ENCODE measurements around the gene SERPINB1. TPM values are rescaled to one million over a fixed set of nuclear protein-coding genes. Genes with fewer than 3 reads are reported as not detected.

Gene SERPINB1
- total and polyA plus RNA-seq, 10 of the 15 experiments (the other 5 are each of a cell fraction or from before 2014, with no cell fraction given), result 0.45 to 2.4 (median 0.83) TPM

DNA sequence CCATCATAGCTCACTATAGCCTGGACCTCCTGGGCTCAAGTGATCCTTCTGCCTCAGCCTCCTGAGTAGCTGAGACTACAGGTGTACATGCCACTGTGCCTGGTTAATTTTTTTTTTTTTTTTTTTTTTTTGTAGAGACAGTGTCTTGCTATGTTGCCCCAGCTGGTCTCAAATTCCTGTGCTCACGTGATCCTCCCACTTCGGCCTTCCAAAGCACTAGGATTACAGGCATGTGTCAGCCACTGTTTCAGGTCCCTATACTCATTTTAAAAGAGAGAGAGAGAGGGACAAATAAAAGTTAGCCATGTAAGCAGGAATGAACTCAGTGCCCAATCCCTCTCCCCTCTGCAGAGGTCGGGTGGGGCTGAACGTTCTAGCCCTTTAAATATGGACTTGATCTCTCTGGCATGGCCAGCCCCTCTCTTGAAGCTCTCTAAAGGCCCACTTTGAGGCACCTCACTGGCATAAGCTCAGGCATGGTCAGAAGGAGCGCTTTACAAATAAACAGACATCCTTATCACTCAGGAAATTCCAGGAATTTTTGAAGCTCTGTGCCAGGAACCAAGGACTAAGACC is 9.0 kb upstream of the SERPINB1 start:
- SMC1A ChIA-PET (ENCODE audit: uncharacterized antibody, unreplicated experiment), result interaction anchor here (0.7 to 7.8 kb wide), 17 partner anchors 11 to 102 kb away, joined by 3 to 136 read pairs (median 4); partner anchors contain the start of gene SERPINB9
- Histone ChIP-seq H3K27ac (ENCODE audit: control insufficient read depth, insufficient read depth) (no peak overlapping the region), H3K4me1 (ENCODE audit: control insufficient read depth, insufficient read depth, low read length) (peaks cover 34% of the 10 kb centered on the region), H3K9ac (ENCODE audit: control insufficient read depth, insufficient read depth, low read length) (no peak overlapping the region), H3K36me3 (ENCODE audit: control insufficient read depth in 2 of 2, insufficient read depth in 2 of 2, low read length in 1 of 2) (no peaks in the 10 kb centered on the region), H3K79me2 (ENCODE audit: control insufficient read depth, insufficient read depth, low read length) (no peaks in the 10 kb centered on the region), H3K9me3 (replicated peaks; ENCODE audit: control insufficient read depth, insufficient read depth, low read length) (peaks cover 2% of the 10 kb centered on the region; the same call in 1 of the 3 replicates), H4K20me1 (ENCODE audit: control insufficient read depth, insufficient read depth) (no peaks in the 10 kb centered on the region), H3K27me3 (replicated peaks in 1 of 2; ENCODE audit: control insufficient read depth in 2 of 2, insufficient read depth in 2 of 2, low read length in 1 of 2) (no peaks in the 10 kb centered on the region), H3K4me2 (ENCODE audit: control insufficient read depth, insufficient read depth) (no peak overlapping the region), H3K4me3 (no peak overlapping the region), H2AFZ (ENCODE audit: control insufficient read depth, low read depth, low read length) (no peak overlapping the region)
- no peak for DNase-seq (ENCODE audit: low read depth, low spot score)
- no peak for FAIRE-seq
- CTCF ChIA-PET, result interaction anchor here (0.6 to 2.7 kb wide), 15 partner anchors 10 to 140 kb away, joined by 3 to 23 read pairs (median 4); partner anchors contain the start of gene SERPINB1
- TF ChIP-seq ZNF384 (IDR thresholded peaks at IDR 0.05; ENCODE audit: borderline replicate concordance, low read depth, low read length) (0 out of 2 replicates have a peak, but pooled peaks have one; percentile 25), FOXK2 (IDR thresholded peaks at IDR 0.05) (no peak)
- in situ Hi-C loops (cut with MboI) (no loop called here), intact Hi-C loops (cut with micrococcal nuclease; ENCODE audit: unreplicated experiment) (no loop called here)
- no peak for ATAC-seq
- WGBS (ENCODE audit: insufficient coverage, insufficient replicate concordance, low lambda C conversion rate, missing lambda C conversion rate), result 52% methylated on average over 5 of the region's 5 CpGs
- POLR2A ChIA-PET, result interaction anchor here (0.7 to 1.7 kb wide), 7 partner anchors 12 to 139 kb away, joined by 3 to 6 read pairs (median 4); no protein-coding TSS in a partner anchor
- no TSS peak for BruUV-seq (replicated peaks)
- RAD21 ChIA-PET (ENCODE audit: unreplicated experiment), result interaction anchor here (0.8 to 2.3 kb wide), 9 partner anchors 9 to 139 kb away, joined by 3 to 13 read pairs (median 4); partner anchors contain the start of genes SERPINB1 and WRNIP1

DNA sequence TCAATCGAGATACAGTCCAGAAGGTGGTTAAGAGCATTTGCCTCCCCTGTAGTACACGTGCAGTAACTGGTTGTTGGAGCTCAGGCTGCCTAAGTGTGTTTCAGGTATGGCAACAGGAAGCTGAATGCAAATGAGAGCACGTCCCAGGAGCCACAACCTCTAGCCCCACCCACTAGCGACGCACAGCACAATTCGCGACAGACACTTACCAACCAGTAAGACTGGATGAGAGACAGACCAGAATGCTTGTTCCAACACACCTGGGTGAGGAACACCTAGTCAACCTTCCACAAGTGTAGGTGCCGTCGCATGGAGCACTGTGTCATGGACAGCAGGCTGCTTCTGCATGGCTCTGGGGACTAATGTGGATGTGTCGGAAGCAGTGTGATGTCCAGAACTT is 7.2 kb upstream of the SERPINB1 start:
- peak; percentile 59 for FAIRE-seq
- CTCF ChIA-PET, result interaction anchor here (1.2 to 4.8 kb wide), 5 partner anchors 10 to 66 kb away, joined by 3 to 143 read pairs (median 37); no protein-coding TSS in a partner anchor
- ATAC-seq, result peak; percentile 36
- no TSS peak for BruUV-seq (replicated peaks)
- Histone ChIP-seq H2AFZ (ENCODE audit: control insufficient read depth, low read depth, low read length) (peak overlapping the region; percentile 35), H3K4me1 (ENCODE audit: control insufficient read depth, insufficient read depth, low read length) (peaks cover 17% of the 10 kb centered on the region), H3K9me3 (replicated peaks; ENCODE audit: control insufficient read depth, insufficient read depth, low read length) (peaks cover 2% of the 10 kb centered on the region; the same call in 1 of the 3 replicates), H3K4me3 (no peak overlapping the region), H4K20me1 (ENCODE audit: control insufficient read depth, insufficient read depth) (no peaks in the 10 kb centered on the region), H3K36me3 (ENCODE audit: control insufficient read depth in 2 of 2, insufficient read depth in 2 of 2, low read length in 1 of 2) (no peaks in the 10 kb centered on the region), H3K79me2 (ENCODE audit: control insufficient read depth, insufficient read depth, low read length) (no peaks in the 10 kb centered on the region), H3K27me3 (replicated peaks in 1 of 2; ENCODE audit: control insufficient read depth in 2 of 2, insufficient read depth in 2 of 2, low read length in 1 of 2) (no peaks in the 10 kb centered on the region), H3K4me2 (ENCODE audit: control insufficient read depth, insufficient read depth) (0 out of 2 replicates have a peak overlapping the region, but pooled peaks have one; percentile 43), H3K9ac (ENCODE audit: control insufficient read depth, insufficient read depth, low read length) (no peak overlapping the region), H3K27ac (ENCODE audit: control insufficient read depth, insufficient read depth) (no peak overlapping the region)
- intact Hi-C loops (cut with micrococcal nuclease; ENCODE audit: unreplicated experiment), result loop anchor here (10.0 kb wide), 1 partner anchor 206 kb away; no protein-coding TSS in a partner anchor
- WGBS (ENCODE audit: insufficient coverage, insufficient replicate concordance, low lambda C conversion rate, missing lambda C conversion rate), result 22% methylated on average over 10 of the region's 10 CpGs
- SMC1A ChIA-PET (ENCODE audit: uncharacterized antibody, unreplicated experiment), result interaction anchor here (0.6 to 7.8 kb wide), 8 partner anchors 19 to 140 kb away, joined by 3 to 136 read pairs (median 48); no protein-coding TSS in a partner anchor
- POLR2A ChIA-PET, result interaction anchor here (0.8 kb wide), 1 partner anchor 9 kb away, joined by 3 read pairs; no protein-coding TSS in a partner anchor
- in situ Hi-C loops (cut with MboI), result loop anchor here (10.0 kb wide), 2 partner anchors 66 to 206 kb away; no protein-coding TSS in a partner anchor
- DNase-seq (ENCODE audit: low read depth, low spot score), result no peak
- RAD21 ChIA-PET (ENCODE audit: unreplicated experiment), result interaction anchor here (1.0 to 4.9 kb wide), 6 partner anchors 10 to 83 kb away, joined by 3 to 77 read pairs (median 6); no protein-coding TSS in a partner anchor
- TF ChIP-seq BHLHE40 (IDR thresholded peaks at IDR 0.05; ENCODE audit: borderline replicate concordance in 1 of 2, low read depth in 2 of 2, low read length in 1 of 2), result peak; percentile 43 to 45; a peak in 2 of 4 replicates
- TF ChIP-seq TAF1 (IDR thresholded peaks at IDR 0.05; ENCODE audit: borderline replicate concordance, low read depth, low read length), result no peak
- TF ChIP-seq, protein P1, sequence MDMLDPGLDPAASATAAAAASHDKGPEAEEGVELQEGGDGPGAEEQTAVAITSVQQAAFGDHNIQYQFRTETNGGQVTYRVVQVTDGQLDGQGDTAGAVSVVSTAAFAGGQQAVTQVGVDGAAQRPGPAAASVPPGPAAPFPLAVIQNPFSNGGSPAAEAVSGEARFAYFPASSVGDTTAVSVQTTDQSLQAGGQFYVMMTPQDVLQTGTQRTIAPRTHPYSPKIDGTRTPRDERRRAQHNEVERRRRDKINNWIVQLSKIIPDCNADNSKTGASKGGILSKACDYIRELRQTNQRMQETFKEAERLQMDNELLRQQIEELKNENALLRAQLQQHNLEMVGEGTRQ (IDR thresholded peaks at IDR 0.05; ENCODE audit: borderline replicate concordance, low read depth, low read length), result no peak
- TF ChIP-seq RCOR1 (conservative IDR thresholded peaks at IDR 0.05; ENCODE audit: low read depth, low read length), result no peak
- no peak for TF ChIP-seq RAD51 (IDR thresholded peaks at IDR 0.05)
- TF ChIP-seq, protein P2, sequence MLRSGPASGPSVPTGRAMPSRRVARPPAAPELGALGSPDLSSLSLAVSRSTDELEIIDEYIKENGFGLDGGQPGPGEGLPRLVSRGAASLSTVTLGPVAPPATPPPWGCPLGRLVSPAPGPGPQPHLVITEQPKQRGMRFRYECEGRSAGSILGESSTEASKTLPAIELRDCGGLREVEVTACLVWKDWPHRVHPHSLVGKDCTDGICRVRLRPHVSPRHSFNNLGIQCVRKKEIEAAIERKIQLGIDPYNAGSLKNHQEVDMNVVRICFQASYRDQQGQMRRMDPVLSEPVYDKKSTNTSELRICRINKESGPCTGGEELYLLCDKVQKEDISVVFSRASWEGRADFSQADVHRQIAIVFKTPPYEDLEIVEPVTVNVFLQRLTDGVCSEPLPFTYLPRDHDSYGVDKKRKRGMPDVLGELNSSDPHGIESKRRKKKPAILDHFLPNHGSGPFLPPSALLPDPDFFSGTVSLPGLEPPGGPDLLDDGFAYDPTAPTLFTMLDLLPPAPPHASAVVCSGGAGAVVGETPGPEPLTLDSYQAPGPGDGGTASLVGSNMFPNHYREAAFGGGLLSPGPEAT (IDR thresholded peaks at IDR 0.05; ENCODE audit: low read depth), result no peak
- TF ChIP-seq EGR1 (IDR thresholded peaks at IDR 0.05; ENCODE audit: borderline replicate concordance in 1 of 2, low read depth in 2 of 2, low read length in 2 of 2), result no peak
- TF ChIP-seq, protein P3, sequence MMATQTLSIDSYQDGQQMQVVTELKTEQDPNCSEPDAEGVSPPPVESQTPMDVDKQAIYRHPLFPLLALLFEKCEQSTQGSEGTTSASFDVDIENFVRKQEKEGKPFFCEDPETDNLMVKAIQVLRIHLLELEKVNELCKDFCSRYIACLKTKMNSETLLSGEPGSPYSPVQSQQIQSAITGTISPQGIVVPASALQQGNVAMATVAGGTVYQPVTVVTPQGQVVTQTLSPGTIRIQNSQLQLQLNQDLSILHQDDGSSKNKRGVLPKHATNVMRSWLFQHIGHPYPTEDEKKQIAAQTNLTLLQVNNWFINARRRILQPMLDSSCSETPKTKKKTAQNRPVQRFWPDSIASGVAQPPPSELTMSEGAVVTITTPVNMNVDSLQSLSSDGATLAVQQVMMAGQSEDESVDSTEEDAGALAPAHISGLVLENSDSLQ (IDR thresholded peaks at IDR 0.05), result no peak
